Calu3 (cell line): ENCODE results near the gene MAP2. TPM values are rescaled to one million over a fixed set of nuclear protein-coding genes. Genes with fewer than 3 reads are reported as not detected.

ENCODE experiments used
- BruUV-seq: library from RNA; stranded (reverse); fragments of 400-500 nt; replicated peaks from 2 replicates; lab custom pipeline; 2021; lab: Mats Ljungman, UMichigan
- CTCF ChIA-PET: fragments of 300-600 bp; sonication (Branson Sonifier 250); formaldehyde crosslinking; loops from one replicate; lab custom pipeline; 2022; ENCODE audit warnings: antibody characterized with exemption; lab: Charles Lee
- DNase-seq: peaks from one replicate; pipeline ENCODE4 v3.0.0; 2022
- H3K27ac Mint-ChIP-seq: one replicate; pipeline ENCODE4 v1.8.0; 2022; ENCODE audit warnings: mixed read lengths; ENCODE audit not compliant: unreplicated experiment
- H3K27me3 Mint-ChIP-seq: one replicate; pipeline ENCODE4 v1.8.0; 2022; ENCODE audit warnings: mixed read lengths; ENCODE audit not compliant: unreplicated experiment
- H3K36me3 Mint-ChIP-seq: one replicate; pipeline ENCODE4 v1.8.0; 2022; ENCODE audit warnings: mild to moderate bottlenecking, moderate library complexity, mixed read lengths; ENCODE audit not compliant: insufficient read depth, unreplicated experiment
- H3K4me1 Mint-ChIP-seq: one replicate; pipeline ENCODE4 v1.8.0; 2022; ENCODE audit warnings: mild to moderate bottlenecking, low read depth, mixed read lengths; ENCODE audit not compliant: unreplicated experiment
- H3K4me3 Mint-ChIP-seq: one replicate; pipeline ENCODE4 v1.8.0; 2022; ENCODE audit warnings: mild to moderate bottlenecking, low read depth, moderate library complexity, mixed read lengths; ENCODE audit not compliant: unreplicated experiment
- H3K9me3 Mint-ChIP-seq: one replicate; pipeline ENCODE4 v1.8.0; 2022; ENCODE audit warnings: low read depth, mixed read lengths; ENCODE audit not compliant: unreplicated experiment
- intact Hi-C: fragments of 100-400 bp; cut with micrococcal nuclease; formaldehyde crosslinking; loops from one replicate; pipeline ENCODE4 v1.10.0; 2022; ENCODE audit not compliant: unreplicated experiment
- total RNA-seq: library from RNA; stranded (reverse); gene quantifications from 2 replicates; pipeline ENCODE4 v1.2.3, GENCODE V29; 2022
- TF ChIP-seq, protein P1 (sequence below): fragments of 200-600 bp; IDR thresholded peaks from one replicate; pipeline ENCODE4 v1.8.0; 2022; ENCODE audit warnings: antibody characterized with exemption; ENCODE audit not compliant: unreplicated experiment

The MAP2 gene
- total RNA-seq, 1 experiment from 2014 or later: 11.2 TPM

DNA sequence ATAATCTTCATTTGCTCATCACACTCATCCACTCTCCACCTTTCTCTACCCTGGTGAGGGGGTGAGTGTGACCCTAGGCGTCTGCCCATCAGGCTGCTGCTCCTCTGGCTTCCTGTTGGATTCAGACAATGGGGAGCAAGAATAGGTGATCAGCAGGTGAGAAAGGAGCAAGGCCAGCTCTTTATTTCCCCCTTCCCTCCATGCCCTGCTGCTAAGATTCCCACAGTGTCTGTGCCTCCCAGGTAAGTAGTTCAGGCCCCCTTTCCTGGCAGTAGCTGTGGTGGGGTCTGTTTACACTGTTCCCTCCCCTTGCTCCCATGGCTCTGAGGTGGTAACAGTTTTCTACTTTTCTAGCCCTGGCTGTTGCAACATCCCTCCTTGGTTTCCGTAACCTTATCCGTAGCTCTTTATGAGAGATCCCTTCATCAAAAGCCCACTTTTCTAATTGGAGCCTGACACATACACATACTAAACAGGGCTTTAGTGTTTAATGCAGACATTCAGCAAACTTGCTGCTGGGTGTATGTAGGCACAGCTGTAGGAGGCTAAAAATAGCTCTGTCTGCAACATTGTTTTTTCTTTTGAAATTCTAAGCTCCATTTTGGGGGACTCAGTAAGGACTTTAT, 27.5 kb downstream of the MAP2 start:
- Mint-ChIP-seq H3K9me3 (no peaks in the 10 kb centered on the region), H3K4me3 (no peak overlapping the region), H3K36me3 (no peaks in the 10 kb centered on the region), H3K27me3 (no peaks in the 10 kb centered on the region), H3K4me1 (no peaks in the 10 kb centered on the region), H3K27ac (no peak overlapping the region)
- intact Hi-C loops: no loop called here
- TF ChIP-seq, protein P1, sequence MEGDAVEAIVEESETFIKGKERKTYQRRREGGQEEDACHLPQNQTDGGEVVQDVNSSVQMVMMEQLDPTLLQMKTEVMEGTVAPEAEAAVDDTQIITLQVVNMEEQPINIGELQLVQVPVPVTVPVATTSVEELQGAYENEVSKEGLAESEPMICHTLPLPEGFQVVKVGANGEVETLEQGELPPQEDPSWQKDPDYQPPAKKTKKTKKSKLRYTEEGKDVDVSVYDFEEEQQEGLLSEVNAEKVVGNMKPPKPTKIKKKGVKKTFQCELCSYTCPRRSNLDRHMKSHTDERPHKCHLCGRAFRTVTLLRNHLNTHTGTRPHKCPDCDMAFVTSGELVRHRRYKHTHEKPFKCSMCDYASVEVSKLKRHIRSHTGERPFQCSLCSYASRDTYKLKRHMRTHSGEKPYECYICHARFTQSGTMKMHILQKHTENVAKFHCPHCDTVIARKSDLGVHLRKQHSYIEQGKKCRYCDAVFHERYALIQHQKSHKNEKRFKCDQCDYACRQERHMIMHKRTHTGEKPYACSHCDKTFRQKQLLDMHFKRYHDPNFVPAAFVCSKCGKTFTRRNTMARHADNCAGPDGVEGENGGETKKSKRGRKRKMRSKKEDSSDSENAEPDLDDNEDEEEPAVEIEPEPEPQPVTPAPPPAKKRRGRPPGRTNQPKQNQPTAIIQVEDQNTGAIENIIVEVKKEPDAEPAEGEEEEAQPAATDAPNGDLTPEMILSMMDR: no peak
- no TSS peak for BruUV-seq
- CTCF ChIA-PET: no interaction called here
- no peak for DNase-seq

DNA sequence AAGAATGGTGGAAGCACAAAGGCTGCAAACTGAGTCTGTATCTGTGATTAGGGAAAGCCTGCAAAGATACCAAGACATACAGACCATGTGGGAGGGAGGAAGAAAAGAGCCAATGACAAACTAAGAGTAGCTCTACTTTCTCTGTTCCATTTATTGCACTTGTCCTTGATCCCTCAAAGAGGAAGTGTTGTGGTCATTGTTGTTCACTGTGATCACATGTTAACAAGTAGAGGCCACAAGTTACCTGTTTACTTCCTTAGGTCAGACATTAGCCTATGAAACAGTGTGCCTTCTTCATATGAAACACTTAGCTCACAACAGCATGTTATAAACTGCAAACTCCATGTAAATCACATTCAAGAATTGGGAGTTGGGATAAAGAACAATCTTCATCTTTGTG, 32.6 kb downstream of the MAP2 start:
- CTCF ChIA-PET: interaction anchor here (0.5 kb wide), 1 partner anchor 58 kb away, joined by 3 read pairs; no protein-coding TSS in a partner anchor
- H3K27ac Mint-ChIP-seq: no peak overlapping the region
- H3K36me3 Mint-ChIP-seq: no peaks in the 10 kb centered on the region
- DNase-seq: no peak
- BruUV-seq: no TSS peak
- no peak overlapping the region for H3K4me3 Mint-ChIP-seq
- intact Hi-C loops: no loop called here
- H3K9me3 Mint-ChIP-seq: no peaks in the 10 kb centered on the region
- no peaks in the 10 kb centered on the region for H3K27me3 Mint-ChIP-seq
- H3K4me1 Mint-ChIP-seq: peaks cover 3% of the 10 kb centered on the region
- TF ChIP-seq, protein P1: no peak

DNA sequence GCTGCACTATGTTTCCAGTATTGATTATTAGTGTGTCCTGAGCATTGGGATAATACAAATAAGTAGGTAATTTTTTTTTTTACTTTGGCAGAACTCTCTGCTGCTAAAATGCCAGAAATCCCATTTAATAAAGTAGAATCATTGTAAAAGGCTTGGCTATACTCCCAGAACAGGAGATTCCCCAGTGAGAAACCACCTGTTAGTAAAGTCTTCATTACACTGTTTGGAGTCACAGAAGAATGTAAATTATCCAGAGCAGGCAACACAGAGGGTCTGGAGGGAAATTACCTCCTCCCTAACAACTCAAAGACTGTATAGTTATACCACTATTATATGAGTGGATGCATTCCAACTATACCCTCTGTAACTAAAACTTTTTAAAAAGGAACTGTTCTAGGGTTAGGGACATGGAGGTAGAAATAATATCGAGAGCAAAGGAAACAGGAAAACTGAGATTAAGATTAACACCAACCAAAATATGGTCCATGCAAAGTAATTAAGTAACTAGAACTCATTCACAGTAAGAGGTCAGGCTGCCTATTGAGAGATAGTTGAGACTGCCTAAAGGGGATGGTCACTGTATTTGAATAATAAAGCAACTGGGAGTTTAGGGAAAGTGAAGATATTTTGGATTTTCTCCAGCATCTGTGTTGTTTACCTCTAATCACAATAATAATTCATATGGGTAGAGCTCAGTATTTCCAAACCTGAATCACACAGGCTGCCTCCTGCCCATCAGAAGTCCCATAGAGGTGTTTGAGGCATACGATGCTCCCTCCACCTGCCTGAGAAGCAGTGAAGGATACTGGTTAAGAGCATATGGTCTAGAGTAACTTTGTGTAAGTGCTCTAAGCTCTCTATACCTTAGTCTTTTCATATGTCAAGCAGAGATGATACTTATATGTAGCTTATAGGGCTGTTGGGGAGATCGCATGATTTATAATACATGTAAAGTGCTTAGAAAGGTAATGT, 34.4 kb downstream of the MAP2 start:
- intact Hi-C loops: no loop called here
- no peak overlapping the region for H3K27ac Mint-ChIP-seq
- no peaks in the 10 kb centered on the region for H3K9me3 Mint-ChIP-seq
- no peak for DNase-seq
- TF ChIP-seq, protein P1: no peak
- no peaks in the 10 kb centered on the region for H3K27me3 Mint-ChIP-seq
- H3K36me3 Mint-ChIP-seq: no peaks in the 10 kb centered on the region
- no TSS peak for BruUV-seq
- CTCF ChIA-PET: interaction anchor here (0.7 kb wide), 1 partner anchor 191 kb away, joined by 3 read pairs; no protein-coding TSS in a partner anchor
- no peak overlapping the region for H3K4me3 Mint-ChIP-seq
- H3K4me1 Mint-ChIP-seq: peaks cover 12% of the 10 kb centered on the region

DNA sequence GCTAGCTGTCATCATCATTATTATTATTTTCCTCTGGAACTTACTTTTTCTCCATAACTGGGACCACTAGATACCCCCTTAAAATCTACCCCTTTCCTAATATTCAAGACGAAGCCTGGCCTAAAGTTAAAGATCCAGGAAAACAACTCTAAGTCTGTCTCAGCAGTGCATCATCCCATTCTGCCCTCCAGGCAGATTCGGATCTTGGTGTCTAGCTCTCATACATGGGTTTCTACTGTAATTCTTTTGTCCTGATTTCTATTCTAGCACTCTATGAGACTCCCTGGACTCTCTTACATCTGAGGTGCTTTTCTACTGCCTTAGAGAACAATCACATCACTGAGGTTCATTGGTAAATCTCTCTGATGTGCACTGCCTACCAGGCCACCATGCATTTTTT, 35.5 kb downstream of the MAP2 start:
- Mint-ChIP-seq H3K4me1 (peaks cover 12% of the 10 kb centered on the region), H3K27me3 (no peaks in the 10 kb centered on the region), H3K36me3 (no peaks in the 10 kb centered on the region), H3K27ac (no peak overlapping the region), H3K4me3 (no peak overlapping the region), H3K9me3 (no peaks in the 10 kb centered on the region)
- BruUV-seq: no TSS peak
- TF ChIP-seq, protein P1: no peak
- intact Hi-C loops: no loop called here
- CTCF ChIA-PET: no interaction called here
- DNase-seq: no peak
